ENCODE results near the gene IMMP1L. TPM values are rescaled to one million over a fixed set of nuclear protein-coding genes. Genes with fewer than 3 reads are reported as not detected.

IMMP1L gene
- total RNA-seq, 1 experiment from 2014 or later, result 21.1 TPM

DNA sequence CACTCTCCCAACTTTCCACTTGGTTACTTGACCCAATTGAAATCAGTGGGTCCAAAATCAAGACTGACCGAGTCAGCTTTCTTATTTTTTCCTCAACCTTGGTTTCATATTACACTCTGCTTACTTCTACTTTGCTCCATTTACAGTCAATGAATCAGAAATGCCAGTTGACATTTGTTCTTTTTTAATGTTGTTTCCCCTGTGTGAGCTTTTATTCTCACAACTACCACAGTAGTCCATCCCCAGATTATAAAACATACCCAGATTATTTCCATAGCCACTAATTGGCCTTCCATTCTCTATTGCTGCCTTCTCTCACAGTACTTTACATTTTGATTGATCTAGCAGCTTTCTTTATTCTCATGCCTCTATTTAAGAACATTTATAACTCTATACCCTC is 89.8 kb downstream of the IMMP1L start:
- ATAC-seq (no peak), DNase-seq (ENCODE audit: low read depth, low spot score) (no peak)
- no TSS peak for BruUV-seq (replicated peaks)
- Histone ChIP-seq H3K4me1 (ENCODE audit: control insufficient read depth, insufficient read depth, low read length) (no peaks in the 10 kb centered on the region), H3K27ac (ENCODE audit: low read length) (no peak overlapping the region), H3K9me3 (ENCODE audit: control insufficient read depth, insufficient read depth, low read depth, low read length) (no peaks in the 10 kb centered on the region), H3K4me3 (ENCODE audit: low read depth in 2 of 2, low read length in 2 of 2) (no peak overlapping the region), H3K36me3 (ENCODE audit: control insufficient read depth, insufficient read depth, low read length) (no peaks in the 10 kb centered on the region), H3K27me3 (ENCODE audit: control insufficient read depth, insufficient read depth, low read length) (no peaks in the 10 kb centered on the region)
- ChIA-PET CTCF (no interaction called here), POLR2A (no interaction called here)
- intact Hi-C loops (cut with micrococcal nuclease; ENCODE audit: unreplicated experiment) (no loop called here), in situ Hi-C loops (cut with HindIII; ENCODE audit: low pct_unique_long_range_greater_than_20kb, low sequenced_read_pairs) (no loop called here)
- TF ChIP-seq SIN3A (IDR thresholded peaks at IDR 0.05; ENCODE audit: borderline replicate concordance, insufficient read depth, low read depth, low read length) (no peak), POLR2AphosphoS5 (IDR thresholded peaks at IDR 0.05; ENCODE audit: low read depth, low read length) (no peak), TCF7L2 (IDR thresholded peaks at IDR 0.05; ENCODE audit: low read depth, low read length) (no peak)

- BruUV-seq (replicated peaks), result no TSS peak
- Histone ChIP-seq H3K27me3 (ENCODE audit: control insufficient read depth, insufficient read depth, low read length) (no peaks in the 10 kb centered on the region), H3K9me3 (ENCODE audit: control insufficient read depth, insufficient read depth, low read depth, low read length) (no peaks in the 10 kb centered on the region), H3K4me1 (ENCODE audit: control insufficient read depth, insufficient read depth, low read length) (no peaks in the 10 kb centered on the region), H3K36me3 (ENCODE audit: control insufficient read depth, insufficient read depth, low read length) (no peaks in the 10 kb centered on the region), H3K4me3 (ENCODE audit: low read depth in 2 of 2, low read length in 2 of 2) (no peak overlapping the region), H3K27ac (ENCODE audit: low read length) (no peak overlapping the region)
- DNase-seq (ENCODE audit: low read depth, low spot score) (no peak), ATAC-seq (no peak)
- intact Hi-C loops (cut with micrococcal nuclease; ENCODE audit: unreplicated experiment) (no loop called here), in situ Hi-C loops (cut with HindIII; ENCODE audit: low pct_unique_long_range_greater_than_20kb, low sequenced_read_pairs) (no loop called here)
- ChIA-PET CTCF (no interaction called here), POLR2A (no interaction called here)
- no peak for TF ChIP-seq TCF7L2 (IDR thresholded peaks at IDR 0.05; ENCODE audit: low read depth, low read length)
Observed at GRCh38 chr11:31419138-31419537, 90.3 kb downstream of the IMMP1L start.

DNA sequence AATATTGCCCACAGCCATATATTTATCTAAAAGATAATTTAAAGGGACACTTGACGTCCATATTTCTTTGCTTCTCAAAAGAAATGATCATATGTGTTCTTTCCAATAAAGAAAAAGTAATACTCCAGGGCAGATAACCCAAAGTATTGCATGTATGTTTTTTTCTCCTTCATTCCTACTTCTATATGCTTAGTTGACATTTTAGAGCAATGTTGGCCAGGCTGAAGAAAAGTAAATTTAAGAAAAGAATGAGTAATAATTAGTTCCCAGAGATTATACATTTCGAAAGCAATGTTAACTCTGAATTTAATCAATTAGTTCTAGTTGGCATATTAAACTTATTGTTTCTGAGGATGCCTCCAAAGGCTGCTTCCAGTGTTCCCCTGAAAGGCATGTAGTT is 91.6 kb downstream of the IMMP1L start:
- Histone ChIP-seq H3K36me3 (ENCODE audit: control insufficient read depth, insufficient read depth, low read length) (no peaks in the 10 kb centered on the region), H3K27ac (ENCODE audit: low read length) (no peak overlapping the region), H3K4me1 (ENCODE audit: control insufficient read depth, insufficient read depth, low read length) (no peaks in the 10 kb centered on the region), H3K9me3 (ENCODE audit: control insufficient read depth, insufficient read depth, low read depth, low read length) (no peaks in the 10 kb centered on the region), H3K4me3 (ENCODE audit: low read depth in 2 of 2, low read length in 2 of 2) (no peak overlapping the region), H3K27me3 (ENCODE audit: control insufficient read depth, insufficient read depth, low read length) (no peaks in the 10 kb centered on the region)
- no peak for ATAC-seq
- BruUV-seq (replicated peaks), result no TSS peak
- intact Hi-C loops (cut with micrococcal nuclease; ENCODE audit: unreplicated experiment) (no loop called here), in situ Hi-C loops (cut with HindIII; ENCODE audit: low pct_unique_long_range_greater_than_20kb, low sequenced_read_pairs) (no loop called here)
- DNase-seq (ENCODE audit: low read depth, low spot score), result no peak
- TF ChIP-seq TCF7L2 (IDR thresholded peaks at IDR 0.05; ENCODE audit: low read depth, low read length), result no peak
- TF ChIP-seq POLR2AphosphoS5 (IDR thresholded peaks at IDR 0.05; ENCODE audit: low read depth, low read length), result no peak
- no peak for TF ChIP-seq REST (IDR thresholded peaks at IDR 0.05; ENCODE audit: insufficient read depth in 1 of 2, low read depth in 2 of 2, low read length in 1 of 2)
- TF ChIP-seq, protein P1, sequence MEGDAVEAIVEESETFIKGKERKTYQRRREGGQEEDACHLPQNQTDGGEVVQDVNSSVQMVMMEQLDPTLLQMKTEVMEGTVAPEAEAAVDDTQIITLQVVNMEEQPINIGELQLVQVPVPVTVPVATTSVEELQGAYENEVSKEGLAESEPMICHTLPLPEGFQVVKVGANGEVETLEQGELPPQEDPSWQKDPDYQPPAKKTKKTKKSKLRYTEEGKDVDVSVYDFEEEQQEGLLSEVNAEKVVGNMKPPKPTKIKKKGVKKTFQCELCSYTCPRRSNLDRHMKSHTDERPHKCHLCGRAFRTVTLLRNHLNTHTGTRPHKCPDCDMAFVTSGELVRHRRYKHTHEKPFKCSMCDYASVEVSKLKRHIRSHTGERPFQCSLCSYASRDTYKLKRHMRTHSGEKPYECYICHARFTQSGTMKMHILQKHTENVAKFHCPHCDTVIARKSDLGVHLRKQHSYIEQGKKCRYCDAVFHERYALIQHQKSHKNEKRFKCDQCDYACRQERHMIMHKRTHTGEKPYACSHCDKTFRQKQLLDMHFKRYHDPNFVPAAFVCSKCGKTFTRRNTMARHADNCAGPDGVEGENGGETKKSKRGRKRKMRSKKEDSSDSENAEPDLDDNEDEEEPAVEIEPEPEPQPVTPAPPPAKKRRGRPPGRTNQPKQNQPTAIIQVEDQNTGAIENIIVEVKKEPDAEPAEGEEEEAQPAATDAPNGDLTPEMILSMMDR (IDR thresholded peaks at IDR 0.05), result no peak
- TF ChIP-seq SIN3A (IDR thresholded peaks at IDR 0.05; ENCODE audit: borderline replicate concordance, insufficient read depth, low read depth, low read length), result no peak
- CTCF ChIA-PET, result no interaction called here
- POLR2A ChIA-PET, result no interaction called here

All from Panc1 (cell line).